GM23338 (cell line): ENCODE measurements around the gene PLAAT5. TPM values are rescaled to one million over a fixed set of nuclear protein-coding genes. Genes with fewer than 3 reads are reported as not detected.

Experiments
- ATAC-seq: fragments of 200-7000 bp; cut with Tn5 transposase; 3 replicates; pipeline ENCODE4 v1.9.1; 2020
- DNase-seq: peaks from one replicate; pipeline ENCODE4 v3.0.0-alpha.2; 2015; ENCODE audit warnings: low spot score
- H2AFZ ChIP-seq: fragments of 200-600 bp; sonication (generic); 2 replicates; pipeline ENCODE4 v1.8.0; 2016; ENCODE audit warnings: antibody characterized with exemption, mild to moderate bottlenecking, moderate library complexity
- H3F3A ChIP-seq: fragments of 200-600 bp; sonication (generic); replicated peaks from 2 replicates; pipeline ENCODE4 v1.8.0; 2017; ENCODE audit warnings: antibody characterized with exemption, mixed run types, low read depth
- H3K27ac ChIP-seq: fragments of 200-600 bp; sonication (generic); 2 replicates; pipeline ENCODE4 v1.6.1; 2016; ENCODE audit warnings: low read depth
- H3K27me3 ChIP-seq: fragments of 200-600 bp; sonication (generic); 2 replicates; pipeline ENCODE4 v1.8.0; 2016; ENCODE audit warnings: mild to moderate bottlenecking, mixed run types, moderate library complexity; ENCODE audit not compliant: insufficient read depth
- H3K36me3 ChIP-seq: fragments of 200-600 bp; sonication (generic); 2 replicates; pipeline ENCODE4 v1.8.0; 2016; ENCODE audit warnings: mild to moderate bottlenecking; ENCODE audit not compliant: insufficient read depth
- H3K4me1 ChIP-seq: fragments of 200-600 bp; sonication (generic); 2 replicates; pipeline ENCODE4 v1.8.0; 2016; ENCODE audit warnings: mild to moderate bottlenecking, moderate library complexity; ENCODE audit not compliant: insufficient read depth
- H3K4me2 ChIP-seq: fragments of 200-600 bp; sonication (generic); 2 replicates; pipeline ENCODE4 v1.7.1; 2017; ENCODE audit warnings: mixed run types
- H3K4me3 ChIP-seq: fragments of 200-600 bp; sonication (generic); 2 replicates; pipeline ENCODE4 v1.6.1; 2016; ENCODE audit warnings: mixed run types
- H3K79me2 ChIP-seq: fragments of 200-600 bp; sonication (generic); replicated peaks from 2 replicates; pipeline ENCODE4 v1.8.0; 2017; ENCODE audit warnings: mild to moderate bottlenecking; ENCODE audit not compliant: insufficient read depth
- H3K9me2 ChIP-seq: fragments of 200-600 bp; sonication (generic); 2 replicates; pipeline ENCODE4 v1.8.0; 2017; ENCODE audit not compliant: insufficient read depth
- H4K20me1 ChIP-seq: fragments of 200-600 bp; sonication (generic); replicated peaks from 2 replicates; pipeline ENCODE4 v1.8.0; 2017; ENCODE audit warnings: mild to moderate bottlenecking; ENCODE audit not compliant: insufficient read depth
- H3K27ac Mint-ChIP-seq: 2 replicates; pipeline ENCODE4 v1.8.0; 2020; ENCODE audit warnings: inconsistent platforms, mild to moderate bottlenecking, moderate library complexity, mixed read lengths
- H3K27me3 Mint-ChIP-seq: 3 replicates; pipeline ENCODE4 v1.8.0; 2022; ENCODE audit warnings: low read depth, mild to moderate bottlenecking, moderate library complexity, mixed read lengths, inconsistent platforms; ENCODE audit not compliant: insufficient read depth, poor library complexity
- H3K36me3 Mint-ChIP-seq: 3 replicates; pipeline ENCODE4 v1.8.0; 2021; ENCODE audit warnings: low read depth, mild to moderate bottlenecking, inconsistent platforms, moderate library complexity, mixed read lengths
- H3K4me1 Mint-ChIP-seq: 3 replicates; pipeline ENCODE4 v1.8.0; 2020; ENCODE audit warnings: mild to moderate bottlenecking, inconsistent platforms, mixed read lengths
- H3K4me3 Mint-ChIP-seq: 3 replicates; pipeline ENCODE4 v1.8.0; 2021; ENCODE audit warnings: moderate library complexity, mild to moderate bottlenecking, inconsistent platforms, mixed read lengths
- H3K9me3 Mint-ChIP-seq: 3 replicates; pipeline ENCODE4 v1.8.0; 2020; ENCODE audit warnings: moderate library complexity, mild to moderate bottlenecking, inconsistent platforms, mixed read lengths
- EZH2 ChIP-seq: fragments of 200-600 bp; sonication (generic); IDR thresholded peaks from one replicate; pipeline ENCODE4 v1.8.0; 2017; ENCODE audit warnings: antibody characterized with exemption, mild to moderate bottlenecking, low read depth; ENCODE audit not compliant: unreplicated experiment
- NANOG ChIP-seq: IDR thresholded peaks from 2 replicates; pipeline ENCODE4 v1.6.1; 2016; ENCODE audit warnings: antibody characterized with exemption, borderline replicate concordance
- ZNF114 ChIP-seq: fragments of 250-450 bp; sonication (Bioruptor Pico); IDR thresholded peaks from 2 replicates; pipeline ENCODE4 v1.5.0; 2020; ENCODE audit warnings: mild to moderate bottlenecking, moderate library complexity
- polyA plus RNA-seq: library from polyadenylated mRNA; unstranded; fragments of >200 nt; fragmentation: Nextera tagmentation; extraction: Ambion mirVana; gene quantifications from 2 replicates; pipeline ENCODE4 v1.2.1, GENCODE V29; 2016
- total RNA-seq: library from RNA; depleted of rRNA; stranded (reverse); fragments of >200 nt; shearing (Covaris generic); gene quantifications from 2 replicates; pipeline ENCODE4 v1.2.3, GENCODE V29; 2014
- TF ChIP-seq, protein P1 (sequence below): fragments of 250-450 bp; sonication (Bioruptor Pico); IDR thresholded peaks from 2 replicates; pipeline ENCODE4 v1.5.0; 2020; ENCODE audit warnings: mild to moderate bottlenecking, moderate library complexity
- TF ChIP-seq, protein P2 (sequence below), 2 experiments: fragments of 200-600 bp in 1 of 2; sonication (generic) in 1 of 2; conservative IDR thresholded peaks; 2 replicates each; pipeline versions ENCODE4 v1.5.1 to v1.6.1; 2016 to 2017; ENCODE audit warnings: antibody characterized with exemption in 2 of 2, low read depth in 2 of 2, mild to moderate bottlenecking in 2 of 2, moderate library complexity in 1 of 2

PLAAT5 gene
- total and polyA plus RNA-seq, 2 experiments from 2014 or later: 7.7 to 11.6 TPM

DNA sequence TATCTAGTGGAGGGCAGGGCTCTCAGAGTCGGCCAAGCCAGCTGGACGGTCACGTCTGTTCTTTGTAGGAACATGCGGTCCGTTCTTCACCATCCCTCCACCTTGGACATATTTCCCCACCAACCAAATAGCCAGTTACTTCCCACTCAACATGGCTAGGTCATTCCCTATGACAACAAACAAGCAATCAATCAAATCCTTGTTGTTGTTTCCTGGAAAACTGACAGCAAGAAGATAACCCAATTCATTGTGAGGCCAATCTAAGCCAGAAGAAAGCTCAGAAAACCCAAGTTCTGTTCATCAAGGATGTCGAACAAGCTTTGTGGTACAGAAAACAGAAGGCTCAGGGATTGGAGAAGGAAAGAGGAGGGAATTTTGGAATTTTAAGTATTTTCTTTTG, 10.9 kb downstream of the PLAAT5 start (continued):
- TF ChIP-seq, protein P1, sequence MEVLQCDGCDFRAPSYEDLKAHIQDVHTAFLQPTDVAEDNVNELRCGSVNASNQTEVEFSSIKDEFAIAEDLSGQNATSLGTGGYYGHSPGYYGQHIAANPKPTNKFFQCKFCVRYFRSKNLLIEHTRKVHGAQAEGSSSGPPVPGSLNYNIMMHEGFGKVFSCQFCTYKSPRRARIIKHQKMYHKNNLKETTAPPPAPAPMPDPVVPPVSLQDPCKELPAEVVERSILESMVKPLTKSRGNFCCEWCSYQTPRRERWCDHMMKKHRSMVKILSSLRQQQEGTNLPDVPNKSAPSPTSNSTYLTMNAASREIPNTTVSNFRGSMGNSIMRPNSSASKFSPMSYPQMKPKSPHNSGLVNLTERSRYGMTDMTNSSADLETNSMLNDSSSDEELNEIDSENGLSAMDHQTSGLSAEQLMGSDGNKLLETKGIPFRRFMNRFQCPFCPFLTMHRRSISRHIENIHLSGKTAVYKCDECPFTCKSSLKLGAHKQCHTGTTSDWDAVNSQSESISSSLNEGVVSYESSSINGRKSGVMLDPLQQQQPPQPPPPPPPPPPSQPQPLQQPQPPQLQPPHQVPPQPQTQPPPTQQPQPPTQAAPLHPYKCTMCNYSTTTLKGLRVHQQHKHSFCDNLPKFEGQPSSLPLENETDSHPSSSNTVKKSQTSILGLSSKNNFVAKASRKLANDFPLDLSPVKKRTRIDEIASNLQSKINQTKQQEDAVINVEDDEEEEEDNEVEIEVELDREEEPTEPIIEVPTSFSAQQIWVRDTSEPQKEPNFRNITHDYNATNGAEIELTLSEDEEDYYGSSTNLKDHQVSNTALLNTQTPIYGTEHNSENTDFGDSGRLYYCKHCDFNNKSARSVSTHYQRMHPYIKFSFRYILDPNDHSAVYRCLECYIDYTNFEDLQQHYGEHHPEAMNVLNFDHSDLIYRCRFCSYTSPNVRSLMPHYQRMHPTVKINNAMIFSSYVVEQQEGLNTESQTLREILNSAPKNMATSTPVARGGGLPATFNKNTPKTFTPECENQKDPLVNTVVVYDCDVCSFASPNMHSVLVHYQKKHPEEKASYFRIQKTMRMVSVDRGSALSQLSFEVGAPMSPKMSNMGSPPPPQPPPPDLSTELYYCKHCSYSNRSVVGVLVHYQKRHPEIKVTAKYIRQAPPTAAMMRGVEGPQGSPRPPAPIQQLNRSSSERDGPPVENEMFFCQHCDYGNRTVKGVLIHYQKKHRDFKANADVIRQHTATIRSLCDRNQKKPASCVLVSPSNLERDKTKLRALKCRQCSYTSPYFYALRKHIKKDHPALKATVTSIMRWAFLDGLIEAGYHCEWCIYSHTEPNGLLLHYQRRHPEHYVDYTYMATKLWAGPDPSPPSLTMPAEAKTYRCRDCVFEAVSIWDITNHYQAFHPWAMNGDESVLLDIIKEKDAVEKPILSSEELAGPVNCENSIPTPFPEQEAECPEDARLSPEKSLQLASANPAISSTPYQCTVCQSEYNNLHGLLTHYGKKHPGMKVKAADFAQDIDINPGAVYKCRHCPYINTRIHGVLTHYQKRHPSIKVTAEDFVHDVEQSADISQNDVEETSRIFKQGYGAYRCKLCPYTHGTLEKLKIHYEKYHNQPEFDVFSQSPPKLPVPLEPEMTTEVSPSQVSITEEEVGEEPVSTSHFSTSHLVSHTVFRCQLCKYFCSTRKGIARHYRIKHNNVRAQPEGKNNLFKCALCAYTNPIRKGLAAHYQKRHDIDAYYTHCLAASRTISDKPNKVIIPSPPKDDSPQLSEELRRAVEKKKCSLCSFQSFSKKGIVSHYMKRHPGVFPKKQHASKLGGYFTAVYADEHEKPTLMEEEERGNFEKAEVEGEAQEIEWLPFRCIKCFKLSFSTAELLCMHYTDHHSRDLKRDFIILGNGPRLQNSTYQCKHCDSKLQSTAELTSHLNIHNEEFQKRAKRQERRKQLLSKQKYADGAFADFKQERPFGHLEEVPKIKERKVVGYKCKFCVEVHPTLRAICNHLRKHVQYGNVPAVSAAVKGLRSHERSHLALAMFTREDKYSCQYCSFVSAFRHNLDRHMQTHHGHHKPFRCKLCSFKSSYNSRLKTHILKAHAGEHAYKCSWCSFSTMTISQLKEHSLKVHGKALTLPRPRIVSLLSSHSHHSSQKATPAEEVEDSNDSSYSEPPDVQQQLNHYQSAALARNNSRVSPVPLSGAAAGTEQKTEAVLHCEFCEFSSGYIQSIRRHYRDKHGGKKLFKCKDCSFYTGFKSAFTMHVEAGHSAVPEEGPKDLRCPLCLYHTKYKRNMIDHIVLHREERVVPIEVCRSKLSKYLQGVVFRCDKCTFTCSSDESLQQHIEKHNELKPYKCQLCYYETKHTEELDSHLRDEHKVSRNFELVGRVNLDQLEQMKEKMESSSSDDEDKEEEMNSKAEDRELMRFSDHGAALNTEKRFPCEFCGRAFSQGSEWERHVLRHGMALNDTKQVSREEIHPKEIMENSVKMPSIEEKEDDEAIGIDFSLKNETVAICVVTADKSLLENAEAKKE: no peak
- TF ChIP-seq EZH2 (no peak), ZNF114 (CRISPR knock-in tag) (no peak)

DNA sequence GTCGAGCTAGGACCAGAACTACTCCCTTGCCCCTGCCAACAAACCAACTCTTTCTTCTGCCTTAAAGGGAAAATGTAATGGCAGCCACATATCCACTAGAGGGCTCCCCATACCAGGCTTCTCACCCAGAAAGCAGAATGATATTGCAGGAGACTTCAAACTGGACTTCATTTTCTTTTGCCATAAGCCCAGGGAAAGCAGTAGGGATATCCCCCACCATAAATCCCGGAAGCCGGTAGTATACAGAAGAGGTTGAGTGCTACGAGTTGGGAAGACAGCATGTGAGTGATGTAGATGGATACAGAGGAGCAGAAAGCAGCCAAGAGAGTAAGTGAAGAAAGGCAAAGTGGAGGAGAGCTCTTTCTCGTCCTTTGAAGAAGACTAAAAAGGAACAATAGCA, 12.1 kb downstream of the PLAAT5 start:
- TF ChIP-seq ZNF114 (CRISPR knock-in tag) (no peak), NANOG (no peak)
- TF ChIP-seq, protein P2, sequence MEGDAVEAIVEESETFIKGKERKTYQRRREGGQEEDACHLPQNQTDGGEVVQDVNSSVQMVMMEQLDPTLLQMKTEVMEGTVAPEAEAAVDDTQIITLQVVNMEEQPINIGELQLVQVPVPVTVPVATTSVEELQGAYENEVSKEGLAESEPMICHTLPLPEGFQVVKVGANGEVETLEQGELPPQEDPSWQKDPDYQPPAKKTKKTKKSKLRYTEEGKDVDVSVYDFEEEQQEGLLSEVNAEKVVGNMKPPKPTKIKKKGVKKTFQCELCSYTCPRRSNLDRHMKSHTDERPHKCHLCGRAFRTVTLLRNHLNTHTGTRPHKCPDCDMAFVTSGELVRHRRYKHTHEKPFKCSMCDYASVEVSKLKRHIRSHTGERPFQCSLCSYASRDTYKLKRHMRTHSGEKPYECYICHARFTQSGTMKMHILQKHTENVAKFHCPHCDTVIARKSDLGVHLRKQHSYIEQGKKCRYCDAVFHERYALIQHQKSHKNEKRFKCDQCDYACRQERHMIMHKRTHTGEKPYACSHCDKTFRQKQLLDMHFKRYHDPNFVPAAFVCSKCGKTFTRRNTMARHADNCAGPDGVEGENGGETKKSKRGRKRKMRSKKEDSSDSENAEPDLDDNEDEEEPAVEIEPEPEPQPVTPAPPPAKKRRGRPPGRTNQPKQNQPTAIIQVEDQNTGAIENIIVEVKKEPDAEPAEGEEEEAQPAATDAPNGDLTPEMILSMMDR (conservative IDR thresholded peaks at IDR 0.05; ENCODE audit: low read depth in 2 of 2): peak; percentile 98 to 100
- no peak overlapping the region for H2AFZ ChIP-seq
- H3K27me3 ChIP-seq: no peaks in the 10 kb centered on the region
- H3F3A ChIP-seq: no peaks in the 10 kb centered on the region
- Mint-ChIP-seq H3K27ac (no peak overlapping the region), H3K4me1 (no peaks in the 10 kb centered on the region), H3K9me3 (peaks cover 1% of the 10 kb centered on the region), H3K27me3 (peaks cover 7% of the 10 kb centered on the region), H3K36me3 (peaks cover 8% of the 10 kb centered on the region; the same call in 2 of the 3 replicates), H3K4me3 (no peak overlapping the region)
- H3K4me3 ChIP-seq: no peak overlapping the region
- ATAC-seq: peak; percentile 97
- H3K4me2 ChIP-seq: no peak overlapping the region
- H3K27ac ChIP-seq: no peak overlapping the region
- DNase-seq: peak; percentile 89
- H3K4me1 ChIP-seq: no peaks in the 10 kb centered on the region
- H3K79me2 ChIP-seq: no peaks in the 10 kb centered on the region
- H4K20me1 ChIP-seq: no peaks in the 10 kb centered on the region
- 0 out of 2 replicates have a peak, but pooled peaks cover 5% of the 10 kb centered on the region for H3K36me3 ChIP-seq
- no peaks in the 10 kb centered on the region for H3K9me2 ChIP-seq
